ENCODE data around the gene MAP4K4.
"Not testable (repeated sequence)": the region's sequence is repeated elsewhere in the genome, so short reads cannot be mapped to it uniquely, and the experiment has no call there.

Gene MAP4K4

DNA sequence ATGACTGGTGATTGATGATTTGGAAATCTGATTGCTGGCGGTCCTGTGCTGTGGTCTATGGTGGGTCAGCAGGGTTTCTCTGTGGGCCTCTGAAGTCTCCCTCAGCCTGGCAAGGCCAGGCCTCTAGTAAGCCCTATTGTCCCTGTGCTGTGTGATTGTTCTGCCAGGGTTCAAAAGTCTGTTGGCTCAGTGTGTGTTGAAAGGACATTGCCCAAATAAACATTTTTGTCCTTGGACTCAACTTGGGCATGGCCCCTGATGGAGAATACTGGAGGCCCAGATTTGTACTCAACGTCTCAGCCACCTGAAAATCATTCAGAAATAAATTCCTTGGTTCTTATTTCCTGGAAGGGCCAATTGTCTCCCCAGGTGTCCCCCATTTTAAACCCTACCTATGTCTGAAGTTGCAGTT is 74.4 kb downstream of the MAP4K4 start:
- TF ChIP-seq, protein P1, sequence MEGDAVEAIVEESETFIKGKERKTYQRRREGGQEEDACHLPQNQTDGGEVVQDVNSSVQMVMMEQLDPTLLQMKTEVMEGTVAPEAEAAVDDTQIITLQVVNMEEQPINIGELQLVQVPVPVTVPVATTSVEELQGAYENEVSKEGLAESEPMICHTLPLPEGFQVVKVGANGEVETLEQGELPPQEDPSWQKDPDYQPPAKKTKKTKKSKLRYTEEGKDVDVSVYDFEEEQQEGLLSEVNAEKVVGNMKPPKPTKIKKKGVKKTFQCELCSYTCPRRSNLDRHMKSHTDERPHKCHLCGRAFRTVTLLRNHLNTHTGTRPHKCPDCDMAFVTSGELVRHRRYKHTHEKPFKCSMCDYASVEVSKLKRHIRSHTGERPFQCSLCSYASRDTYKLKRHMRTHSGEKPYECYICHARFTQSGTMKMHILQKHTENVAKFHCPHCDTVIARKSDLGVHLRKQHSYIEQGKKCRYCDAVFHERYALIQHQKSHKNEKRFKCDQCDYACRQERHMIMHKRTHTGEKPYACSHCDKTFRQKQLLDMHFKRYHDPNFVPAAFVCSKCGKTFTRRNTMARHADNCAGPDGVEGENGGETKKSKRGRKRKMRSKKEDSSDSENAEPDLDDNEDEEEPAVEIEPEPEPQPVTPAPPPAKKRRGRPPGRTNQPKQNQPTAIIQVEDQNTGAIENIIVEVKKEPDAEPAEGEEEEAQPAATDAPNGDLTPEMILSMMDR (IDR thresholded peaks at IDR 0.05): no peak
- intact Hi-C loops (cut with DNase I; ENCODE audit: low total_unique reads): no loop called here
- no peaks in the 10 kb centered on the region for H3K9me3 ChIP-seq
- no peak for DNase-seq
- H3K4me1 ChIP-seq: peaks cover 0 to 84% (median 37%) of the 10 kb centered on the region in 4 donors
- H3K36me3 ChIP-seq: no peaks in the 10 kb centered on the region
- H3K4me3 ChIP-seq: no peak overlapping the region
- no peaks in the 10 kb centered on the region for H3K27me3 ChIP-seq
- no peak overlapping the region for H3K27ac ChIP-seq

DNA sequence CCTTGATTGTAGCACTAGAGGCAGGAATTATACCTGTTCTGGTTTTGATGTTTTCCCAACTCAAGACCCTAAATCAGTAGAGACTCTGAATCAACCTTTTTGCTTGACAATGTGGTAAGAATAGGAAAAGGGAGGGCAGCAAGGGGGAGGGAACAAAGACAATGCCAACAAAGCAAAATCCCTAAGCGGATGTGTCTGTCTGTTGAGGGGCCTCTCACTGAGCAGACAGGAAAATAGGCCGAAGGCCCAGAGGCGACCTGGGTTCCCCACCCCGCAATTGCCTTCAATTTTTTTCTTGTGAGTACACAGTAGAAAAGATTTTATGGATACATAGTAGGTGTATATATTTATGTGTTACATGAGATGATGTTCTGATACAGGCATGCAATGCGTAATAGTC is 75.6 kb downstream of the MAP4K4 start:
- Histone ChIP-seq H3K27ac (no peak overlapping the region), H3K27me3 (no peaks in the 10 kb centered on the region), H3K36me3 (no peaks in the 10 kb centered on the region), H3K4me1 (peaks cover 0 to 84% (median 31%) of the 10 kb centered on the region in 4 donors), H3K4me3 (no peak overlapping the region), H3K9me3 (no peaks in the 10 kb centered on the region)
- no peak for DNase-seq
- intact Hi-C loops (cut with DNase I; ENCODE audit: low total_unique reads): no loop called here
- TF ChIP-seq, protein P1 (IDR thresholded peaks at IDR 0.05): no peak

DNA sequence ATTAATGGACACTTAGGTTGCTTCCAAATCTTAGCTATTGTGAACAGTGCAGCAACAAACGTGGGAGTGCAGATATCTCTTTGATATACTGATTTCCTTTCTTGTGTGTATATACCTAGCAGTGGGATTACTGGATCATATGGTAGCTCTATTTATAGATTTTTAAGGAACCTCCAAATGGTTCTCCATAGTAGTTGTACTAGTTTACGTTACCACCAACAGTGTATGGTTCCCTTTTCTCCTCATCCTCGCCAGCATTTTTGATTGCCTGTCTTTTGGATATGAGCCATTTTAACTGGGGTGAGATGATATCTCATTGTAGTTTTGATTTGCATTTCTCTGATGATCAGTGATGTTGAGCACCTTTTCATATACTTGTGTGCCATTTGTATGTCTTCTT is 76.5 kb downstream of the MAP4K4 start:
- intact Hi-C loops (cut with DNase I; ENCODE audit: low total_unique reads); H3K9me3 ChIP-seq; H3K36me3 ChIP-seq; H3K27me3 ChIP-seq; H3K27ac ChIP-seq; H3K4me3 ChIP-seq; DNase-seq: not testable (repeated sequence)
- H3K4me1 ChIP-seq: peaks cover 0 to 84% (median 30%) of the 10 kb centered on the region in 4 donors

DNA sequence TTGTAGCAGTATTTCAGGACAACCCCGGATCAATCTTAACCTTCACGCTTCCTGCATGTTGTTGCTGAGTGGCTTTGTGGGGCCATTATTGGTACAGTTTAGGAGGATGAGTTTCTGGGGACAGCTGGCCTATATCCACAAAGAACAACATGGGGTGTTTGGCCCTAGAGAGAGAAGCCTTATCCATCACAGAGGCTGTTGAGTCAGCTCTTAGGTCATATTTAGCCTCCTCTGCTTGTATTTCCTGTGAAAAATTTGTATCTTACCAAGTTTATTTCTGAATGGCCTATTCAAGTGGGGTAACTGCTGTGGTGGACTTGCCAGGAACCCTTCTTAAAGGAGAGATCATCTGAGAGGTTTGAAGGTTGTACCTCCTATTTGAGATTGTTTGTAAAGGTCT is 77.6 kb downstream of the MAP4K4 start:
- no peak for DNase-seq
- H3K9me3 ChIP-seq: no peaks in the 10 kb centered on the region
- H3K4me3 ChIP-seq: no peak overlapping the region
- intact Hi-C loops (cut with DNase I; ENCODE audit: low total_unique reads): no loop called here
- TF ChIP-seq, protein P1 (IDR thresholded peaks at IDR 0.05): no peak
- H3K36me3 ChIP-seq: no peaks in the 10 kb centered on the region
- H3K27me3 ChIP-seq: no peaks in the 10 kb centered on the region
- no peak overlapping the region for H3K27ac ChIP-seq
- H3K4me1 ChIP-seq: peaks cover 0 to 86% (median 30%) of the 10 kb centered on the region in 4 donors

DNA sequence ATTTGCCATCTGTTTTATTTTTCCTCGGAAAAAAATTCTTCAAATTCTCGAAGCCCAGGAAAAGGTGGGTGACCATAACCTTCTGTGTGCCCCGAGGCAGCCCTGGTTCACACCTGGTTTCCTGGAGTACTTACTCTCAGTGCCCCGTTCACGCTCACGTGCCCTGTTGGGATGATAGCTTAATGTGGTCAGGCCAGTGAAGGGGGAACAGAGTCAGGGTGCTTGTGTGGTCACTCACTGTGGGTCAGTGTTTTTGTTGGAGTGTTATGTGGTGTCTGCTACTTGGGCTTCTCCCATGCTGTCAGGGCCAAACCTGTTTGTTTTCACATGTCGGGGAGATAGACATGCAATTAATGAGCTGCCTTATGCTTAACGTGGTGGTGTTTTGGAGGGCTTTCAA is 78.1 kb downstream of the MAP4K4 start:
- TF ChIP-seq, protein P1 (IDR thresholded peaks at IDR 0.05): no peak
- Histone ChIP-seq H3K27me3 (no peaks in the 10 kb centered on the region), H3K36me3 (no peaks in the 10 kb centered on the region), H3K9me3 (no peaks in the 10 kb centered on the region), H3K4me3 (no peak overlapping the region), H3K4me1 (peaks cover 0 to 82% (median 30%) of the 10 kb centered on the region in 4 donors), H3K27ac (no peak overlapping the region)
- intact Hi-C loops (cut with DNase I; ENCODE audit: low total_unique reads): no loop called here
- DNase-seq: no peak

DNA sequence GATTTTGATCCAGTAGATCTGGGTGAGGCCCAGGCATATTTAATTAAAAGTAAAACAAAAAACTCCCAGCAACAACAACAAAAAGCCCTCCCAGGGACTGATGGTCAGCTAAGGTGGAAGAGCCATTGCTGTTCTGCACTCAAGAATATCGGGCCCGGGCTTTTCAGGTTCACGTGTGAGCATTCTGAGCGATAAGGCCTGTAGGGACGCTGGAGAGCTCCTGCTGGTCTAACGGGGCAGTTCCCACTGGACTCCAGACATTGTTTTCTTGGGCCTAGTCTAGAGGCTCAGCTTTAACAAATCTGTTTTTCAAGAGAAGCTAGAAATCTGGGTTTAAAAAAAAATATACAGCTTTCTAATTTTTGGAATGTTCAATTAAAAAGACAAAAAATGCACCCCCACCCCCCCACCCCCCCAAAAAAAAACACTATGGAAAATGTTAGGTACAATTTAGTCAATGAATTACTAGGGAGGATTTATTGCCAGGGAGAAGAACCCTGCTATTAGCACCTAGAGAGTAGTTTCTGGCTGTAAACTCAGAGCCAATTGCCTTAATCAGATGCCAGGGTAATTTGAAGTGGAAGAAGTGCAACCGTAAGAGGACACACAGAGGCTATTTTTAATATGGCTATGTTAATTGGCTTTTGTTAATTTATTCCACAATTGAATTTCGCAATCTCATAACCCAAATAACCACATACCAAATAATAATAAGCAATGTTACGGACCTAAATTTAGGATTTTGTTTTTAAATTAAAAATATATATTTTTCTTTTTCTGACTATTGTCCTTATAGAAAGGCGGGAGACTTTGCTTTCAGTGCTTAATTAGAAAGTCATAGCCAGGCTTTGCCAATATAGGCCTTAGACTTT is 78.9 kb downstream of the MAP4K4 start:
- TF ChIP-seq, protein P1 (IDR thresholded peaks at IDR 0.05): peak; percentile 12 to 24
- Histone ChIP-seq H3K9me3 (no peaks in the 10 kb centered on the region), H3K4me3 (no peak overlapping the region), H3K27me3 (no peaks in the 10 kb centered on the region), H3K4me1 (peaks cover 0 to 81% (median 26%) of the 10 kb centered on the region in 4 donors), H3K36me3 (no peaks in the 10 kb centered on the region), H3K27ac (no peak overlapping the region)
- intact Hi-C loops (cut with DNase I; ENCODE audit: low total_unique reads): no loop called here
- DNase-seq: no peak
